Measurements from ENCODE around the gene RAB31.

RAB31 gene

DNA sequence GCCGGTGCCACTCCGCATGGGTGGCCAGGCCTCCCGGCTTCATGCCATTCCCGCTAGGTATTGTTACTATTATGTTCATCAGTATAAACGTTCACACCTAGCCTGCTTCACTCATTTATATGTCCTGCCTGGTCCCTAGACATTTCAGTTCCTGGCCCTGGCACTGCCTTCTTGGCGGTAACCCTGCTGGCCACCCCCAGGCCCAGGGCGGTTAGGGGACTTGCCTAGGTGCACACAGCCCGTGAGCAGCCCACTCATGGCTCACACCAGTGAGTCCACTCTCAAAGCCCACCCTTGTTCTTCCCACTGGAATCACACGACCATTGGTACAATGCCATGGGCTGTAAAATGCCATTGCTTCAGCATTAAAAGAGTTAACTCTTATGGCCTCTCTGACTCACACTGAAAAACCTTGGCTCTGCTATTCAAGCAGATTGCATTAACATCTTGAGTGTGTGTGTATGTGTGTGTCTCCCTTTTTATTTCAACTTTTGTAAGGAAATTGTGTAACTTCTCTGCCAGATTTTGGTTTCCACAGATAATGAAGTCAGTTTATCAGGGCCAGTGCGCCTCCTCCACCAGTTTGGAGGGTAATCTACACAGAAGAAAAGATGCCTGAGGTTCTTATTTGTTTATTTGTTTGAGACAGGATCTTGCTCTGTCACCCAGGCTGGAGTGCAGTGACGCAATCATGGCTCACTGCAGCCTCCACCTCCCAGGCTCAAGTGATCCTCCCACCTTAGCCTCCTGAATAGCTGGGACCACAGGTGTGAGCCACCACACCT lies 74.2 kb downstream of the RAB31 start:
- Histone ChIP-seq H4K20me1 (no peaks in the 10 kb centered on the region), H3K9me3 (no peaks in the 10 kb centered on the region), H3K9ac (no peak overlapping the region), H3K4me2 (no peak overlapping the region), H3K4me3 (no peak overlapping the region), H3K27ac (no peak overlapping the region), H3K36me3 (no peaks in the 10 kb centered on the region), H3K27me3 (no peaks in the 10 kb centered on the region), H3K4me1 (no peaks in the 10 kb centered on the region)
- TF ChIP-seq Cebpa-rat (IDR thresholded peaks at IDR 0.05) = no peak

DNA sequence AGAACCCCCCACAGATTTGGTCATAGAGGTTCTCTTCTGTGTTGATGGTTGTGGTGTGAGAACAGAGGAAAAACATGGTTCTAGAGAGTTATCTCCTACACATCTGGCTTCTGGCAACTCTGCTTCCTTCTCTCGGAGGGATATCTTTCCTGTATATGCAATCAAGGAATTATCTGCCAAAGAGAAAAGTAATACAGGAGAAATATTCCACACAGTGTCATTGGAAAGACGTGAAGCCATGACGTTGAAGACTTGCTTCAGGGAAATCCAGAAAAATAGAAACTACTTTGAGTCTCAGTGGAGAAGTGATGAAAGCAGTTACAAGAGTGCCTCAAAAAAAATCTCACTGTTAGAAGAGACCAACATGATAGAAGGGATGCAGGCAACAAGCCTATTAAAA lies 78.5 kb downstream of the RAB31 start:
- Histone ChIP-seq H3K4me1 (no peaks in the 10 kb centered on the region), H3K4me2 (no peak overlapping the region), H4K20me1 (no peaks in the 10 kb centered on the region), H3K27me3 (no peaks in the 10 kb centered on the region), H3K4me3 (no peak overlapping the region), H3K9ac (no peak overlapping the region), H3K27ac (no peak overlapping the region), H3K9me3 (no peaks in the 10 kb centered on the region), H3K36me3 (no peaks in the 10 kb centered on the region)
- TF ChIP-seq Cebpa-rat (IDR thresholded peaks at IDR 0.05) = no peak

DNA sequence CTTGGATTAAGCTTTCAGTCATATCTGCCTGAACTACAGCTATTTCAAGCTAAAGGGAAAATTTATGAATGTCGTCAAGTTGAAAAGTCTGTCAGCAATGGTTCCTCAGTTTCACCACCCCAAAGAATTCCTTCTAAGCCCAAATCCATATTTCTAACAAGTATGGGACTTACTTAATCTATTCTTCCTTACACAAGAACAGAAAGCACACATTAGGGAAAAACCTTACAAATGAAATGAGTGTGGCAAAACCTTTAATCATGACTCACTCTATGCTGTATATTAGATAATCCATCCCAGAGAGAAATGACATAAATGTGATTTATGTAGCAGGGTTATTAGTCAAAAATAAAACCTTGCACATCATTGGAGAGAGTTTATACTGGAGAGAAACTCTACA lies 78.9 kb downstream of the RAB31 start:
- H3K27me3 ChIP-seq = no peaks in the 10 kb centered on the region
- H3K4me1 ChIP-seq = no peaks in the 10 kb centered on the region
- no peak overlapping the region for H3K9ac ChIP-seq
- H3K36me3 ChIP-seq = no peaks in the 10 kb centered on the region
- no peak for TF ChIP-seq Cebpa-rat (IDR thresholded peaks at IDR 0.05)
- H3K27ac ChIP-seq = no peak overlapping the region
- H3K9me3 ChIP-seq = no peaks in the 10 kb centered on the region
- no peak overlapping the region for H3K4me2 ChIP-seq
- H4K20me1 ChIP-seq = no peaks in the 10 kb centered on the region
- no peak overlapping the region for H3K4me3 ChIP-seq

DNA sequence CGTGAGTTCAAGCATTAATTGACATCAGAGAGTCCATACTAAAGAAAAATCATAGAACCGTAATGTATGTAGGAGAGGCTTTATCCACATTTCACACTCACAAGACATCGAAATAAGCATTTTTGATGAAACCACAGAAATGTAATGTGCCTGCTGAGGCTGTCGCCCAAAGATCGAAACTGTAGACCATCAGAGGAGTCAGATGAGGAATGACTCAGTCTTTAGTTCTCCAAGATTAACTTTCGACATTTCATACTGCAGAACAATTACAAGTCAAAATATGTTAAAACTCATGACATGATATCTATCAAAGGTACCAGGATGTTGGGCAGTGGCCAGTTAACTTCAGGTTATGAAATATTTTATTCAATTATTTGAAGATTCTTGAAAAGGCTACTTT lies 79.6 kb downstream of the RAB31 start:
- no peak for TF ChIP-seq Cebpa-rat (IDR thresholded peaks at IDR 0.05)
- Histone ChIP-seq H3K4me3 (no peak overlapping the region), H4K20me1 (no peaks in the 10 kb centered on the region), H3K9me3 (no peaks in the 10 kb centered on the region), H3K4me2 (no peak overlapping the region), H3K27me3 (no peaks in the 10 kb centered on the region), H3K9ac (no peak overlapping the region), H3K27ac (no peak overlapping the region), H3K36me3 (no peaks in the 10 kb centered on the region), H3K4me1 (no peaks in the 10 kb centered on the region)

DNA sequence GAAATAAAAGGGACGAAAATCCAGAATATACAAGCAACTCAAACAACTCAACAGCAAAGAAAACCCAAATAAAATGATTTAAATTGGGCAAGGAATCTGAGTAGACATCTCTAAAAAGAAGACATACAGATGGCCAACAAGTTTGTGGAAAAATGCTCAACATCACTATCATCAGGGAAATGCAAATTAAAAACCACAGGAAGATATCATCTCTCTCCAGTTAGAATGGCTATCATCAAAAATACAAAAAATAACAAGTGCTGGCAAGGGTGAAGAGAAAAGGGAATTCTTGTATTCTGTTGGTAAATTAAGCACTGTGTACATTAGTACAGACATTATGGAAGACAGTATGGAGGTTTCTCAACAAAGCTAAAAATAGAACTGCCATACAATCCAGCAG lies 80.0 kb downstream of the RAB31 start:
- H3K4me2 ChIP-seq = no peak overlapping the region
- no peaks in the 10 kb centered on the region for H3K4me1 ChIP-seq
- no peak overlapping the region for H3K4me3 ChIP-seq
- H3K9me3 ChIP-seq = no peaks in the 10 kb centered on the region
- H4K20me1 ChIP-seq = no peaks in the 10 kb centered on the region
- no peak overlapping the region for H3K9ac ChIP-seq
- no peak for TF ChIP-seq Cebpa-rat (IDR thresholded peaks at IDR 0.05)
- no peaks in the 10 kb centered on the region for H3K27me3 ChIP-seq
- H3K36me3 ChIP-seq = no peaks in the 10 kb centered on the region
- H3K27ac ChIP-seq = no peak overlapping the region

DNA sequence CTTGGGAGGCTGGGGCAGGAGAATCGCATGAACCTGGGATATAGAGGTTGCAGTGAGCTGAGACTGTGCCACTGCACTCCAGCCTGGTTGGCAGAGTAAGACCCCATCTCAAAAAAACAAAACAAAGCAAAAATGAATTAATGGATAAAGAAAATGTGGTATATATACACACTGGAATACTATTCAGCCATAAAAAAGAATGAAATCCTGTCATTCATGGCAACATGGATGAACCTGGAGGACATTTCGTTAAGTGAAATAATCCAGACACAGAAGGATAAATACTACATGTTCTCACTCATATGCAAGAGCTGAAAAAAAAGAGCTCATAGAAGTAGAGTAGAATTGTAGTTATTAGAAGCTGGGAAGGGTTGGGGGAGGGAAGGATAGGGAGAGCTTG lies 80.8 kb downstream of the RAB31 start:
- no peak overlapping the region for H3K9ac ChIP-seq
- no peaks in the 10 kb centered on the region for H3K36me3 ChIP-seq
- TF ChIP-seq Cebpa-rat (IDR thresholded peaks at IDR 0.05) = no peak
- H3K4me1 ChIP-seq = no peaks in the 10 kb centered on the region
- no peak overlapping the region for H3K4me3 ChIP-seq
- no peak overlapping the region for H3K27ac ChIP-seq
- H3K4me2 ChIP-seq = no peak overlapping the region
- no peaks in the 10 kb centered on the region for H3K27me3 ChIP-seq
- H3K9me3 ChIP-seq = no peaks in the 10 kb centered on the region
- no peaks in the 10 kb centered on the region for H4K20me1 ChIP-seq

DNA sequence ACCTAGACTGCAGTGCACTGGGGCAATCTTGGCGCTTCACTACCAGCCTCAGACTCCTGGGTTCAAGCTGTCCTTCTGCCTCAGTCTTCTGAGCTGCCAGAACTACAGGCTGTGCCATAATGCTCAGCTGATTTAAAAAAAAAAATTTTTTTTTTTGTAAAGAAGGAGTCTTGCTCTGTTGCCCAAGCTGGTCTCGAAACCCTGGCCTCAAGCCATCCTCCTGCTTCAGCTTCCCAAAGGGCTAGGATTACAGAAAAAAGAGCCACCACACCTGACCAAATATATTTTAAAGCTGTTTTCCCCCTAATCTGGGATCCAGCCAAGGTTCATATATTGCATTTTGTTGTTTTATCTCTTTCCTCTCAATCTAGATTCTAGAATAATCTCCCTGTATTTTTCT lies 82.2 kb downstream of the RAB31 start:
- H3K4me2 ChIP-seq = no peak overlapping the region
- H4K20me1 ChIP-seq = no peaks in the 10 kb centered on the region
- H3K27ac ChIP-seq = no peak overlapping the region
- no peak for TF ChIP-seq Cebpa-rat (IDR thresholded peaks at IDR 0.05)
- no peaks in the 10 kb centered on the region for H3K36me3 ChIP-seq
- no peak overlapping the region for H3K9ac ChIP-seq
- H3K9me3 ChIP-seq = no peaks in the 10 kb centered on the region
- H3K4me3 ChIP-seq = no peak overlapping the region
- H3K27me3 ChIP-seq = no peaks in the 10 kb centered on the region
- H3K4me1 ChIP-seq = no peaks in the 10 kb centered on the region

DNA sequence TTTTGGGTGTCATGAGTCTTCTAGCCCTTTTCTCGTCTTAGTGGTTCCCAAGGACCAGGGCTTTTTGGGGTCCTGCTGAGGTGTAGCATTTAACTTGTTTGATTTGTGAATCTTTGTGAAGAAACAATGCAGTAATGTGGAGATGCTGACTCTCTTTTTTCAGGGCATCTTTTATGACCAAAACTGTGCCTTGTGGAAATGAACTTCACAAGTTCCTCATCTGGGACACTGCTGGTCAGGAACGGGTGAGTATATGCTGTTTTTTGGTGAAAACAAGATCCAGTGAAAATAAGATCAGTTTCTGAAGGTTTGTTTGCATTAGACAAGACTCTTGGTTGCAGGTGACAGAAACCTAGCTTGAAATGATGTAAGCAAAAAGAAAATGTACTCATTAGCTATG lies 83.9 kb downstream of the RAB31 start:
- no peak overlapping the region for H3K27ac ChIP-seq
- H3K27me3 ChIP-seq = no peaks in the 10 kb centered on the region
- H4K20me1 ChIP-seq = no peaks in the 10 kb centered on the region
- no peak overlapping the region for H3K4me3 ChIP-seq
- no peak overlapping the region for H3K9ac ChIP-seq
- no peak overlapping the region for H3K4me2 ChIP-seq
- H3K4me1 ChIP-seq = peaks cover 2% of the 10 kb centered on the region; the same call in 1 of the 2 replicates
- H3K36me3 ChIP-seq = no peaks in the 10 kb centered on the region
- no peak for TF ChIP-seq Cebpa-rat (IDR thresholded peaks at IDR 0.05)
- no peaks in the 10 kb centered on the region for H3K9me3 ChIP-seq

DNA sequence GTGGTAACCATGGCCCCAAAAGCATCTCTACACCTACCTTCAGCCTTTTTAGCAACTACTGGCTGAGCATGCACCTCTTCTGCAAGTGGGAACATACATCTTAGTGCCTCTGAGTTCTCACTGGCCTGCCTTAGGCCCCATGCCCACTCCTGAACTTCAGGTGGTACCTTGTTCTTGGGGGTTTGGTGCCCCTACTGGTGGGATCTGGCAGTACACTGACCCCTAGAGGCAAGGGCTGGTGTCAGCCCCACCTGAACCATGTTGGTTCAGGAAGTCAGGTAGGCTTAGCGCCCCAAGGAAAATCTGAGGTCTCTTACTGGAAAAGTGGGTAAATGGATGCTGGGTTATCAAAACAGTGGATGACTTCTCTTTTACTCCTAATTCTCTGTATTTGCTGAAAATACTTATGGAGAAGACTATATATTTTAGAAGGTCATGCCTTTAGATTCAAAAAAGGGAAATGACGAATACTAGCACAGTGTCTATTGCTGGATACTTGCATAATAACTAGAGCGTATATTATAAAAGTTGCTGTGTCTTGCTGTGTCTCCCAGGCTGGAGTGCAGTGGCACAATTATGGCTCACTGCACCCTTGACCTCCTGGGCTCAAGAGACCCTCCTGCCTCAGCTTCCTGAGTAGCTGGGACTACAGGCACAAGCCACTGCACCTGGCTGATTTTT lies 84.6 kb downstream of the RAB31 start:
- no peak overlapping the region for H3K4me3 ChIP-seq
- H3K9ac ChIP-seq = no peak overlapping the region
- no peak for TF ChIP-seq Cebpa-rat (IDR thresholded peaks at IDR 0.05)
- H3K36me3 ChIP-seq = no peaks in the 10 kb centered on the region
- H3K27ac ChIP-seq = no peak overlapping the region
- peaks cover 5% of the 10 kb centered on the region; the same call in 1 of the 2 replicates for H3K4me1 ChIP-seq
- H4K20me1 ChIP-seq = no peaks in the 10 kb centered on the region
- no peaks in the 10 kb centered on the region for H3K27me3 ChIP-seq
- H3K9me3 ChIP-seq = no peaks in the 10 kb centered on the region
- H3K4me2 ChIP-seq = no peak overlapping the region

DNA sequence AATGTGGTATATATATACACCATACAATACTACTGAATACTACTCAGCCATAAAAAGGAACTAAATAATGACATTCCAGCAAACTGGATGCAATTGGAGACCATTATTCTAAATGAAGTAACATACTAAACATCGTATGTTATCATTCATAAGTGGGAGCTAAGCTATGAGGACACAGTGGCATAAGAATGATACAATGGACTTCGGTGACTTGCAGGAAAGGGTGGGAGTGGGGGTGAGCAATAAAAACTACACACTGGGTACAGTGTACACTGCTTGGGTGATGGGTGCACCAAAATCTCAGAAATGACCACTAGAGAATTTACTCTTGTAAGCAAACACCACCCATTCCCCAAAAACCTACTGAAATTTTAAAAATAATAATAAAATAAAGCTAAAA lies 87.9 kb downstream of the RAB31 start:
- Histone ChIP-seq H3K4me2 (no peak overlapping the region), H3K27me3 (no peaks in the 10 kb centered on the region), H3K9me3 (no peaks in the 10 kb centered on the region), H4K20me1 (no peaks in the 10 kb centered on the region), H3K36me3 (no peaks in the 10 kb centered on the region), H3K4me1 (peaks cover 5% of the 10 kb centered on the region; the same call in 1 of the 2 replicates), H3K9ac (no peak overlapping the region), H3K27ac (no peak overlapping the region), H3K4me3 (no peak overlapping the region)
- TF ChIP-seq Cebpa-rat (IDR thresholded peaks at IDR 0.05) = no peak
